CD4-positive, alpha-beta T cell treated with Interleukin-17A for 4 hours (primary cell): ENCODE data around the gene SLC39A11.
"Not testable (repeated sequence)": the region's sequence is repeated elsewhere in the genome, so short reads cannot be mapped to it uniquely, and the experiment has no call there.

Experiments
- DNase-seq: peaks from one replicate; pipeline ENCODE4 v3.0.0-alpha.2; 2020; ENCODE audit warnings: mixed read lengths

SLC39A11 gene

GRCh38 chr17:73069841-73070240 lies 22.6 kb downstream of the SLC39A11 start:
- no peak for DNase-seq

GRCh38 chr17:73069164-73069770 lies 23.2 kb downstream of the SLC39A11 start:
- no peak for DNase-seq

GRCh38 chr17:73068322-73069153 lies 23.9 kb downstream of the SLC39A11 start:
- DNase-seq: no peak

GRCh38 chr17:73067699-73068098 lies 24.8 kb downstream of the SLC39A11 start:
- not testable (repeated sequence) for DNase-seq

GRCh38 chr17:73067075-73067474 lies 25.4 kb downstream of the SLC39A11 start:
- DNase-seq: no peak

GRCh38 chr17:73066148-73066884 lies 26.2 kb downstream of the SLC39A11 start:
- DNase-seq: no peak

- DNase-seq: no peak
Measured at GRCh38 chr17:73065376-73065775, 27.1 kb downstream of the SLC39A11 start.

GRCh38 chr17:73064084-73064938 lies 28.2 kb downstream of the SLC39A11 start:
- DNase-seq: no peak

- DNase-seq: no peak
Measured at GRCh38 chr17:73062726-73063125, 29.8 kb downstream of the SLC39A11 start.

GRCh38 chr17:73061161-73061560 lies 31.3 kb downstream of the SLC39A11 start:
- DNase-seq: no peak

- DNase-seq: no peak
Measured at GRCh38 chr17:73060721-73061120, 31.8 kb downstream of the SLC39A11 start.

- DNase-seq: not testable (repeated sequence)
Measured at GRCh38 chr17:73059713-73060112, 32.8 kb downstream of the SLC39A11 start.

GRCh38 chr17:73058022-73058421 lies 34.5 kb downstream of the SLC39A11 start:
- DNase-seq: no peak

- no peak for DNase-seq
Measured at GRCh38 chr17:73057196-73057595, 35.3 kb downstream of the SLC39A11 start.

- no peak for DNase-seq
Measured at GRCh38 chr17:73052923-73053322, 39.6 kb downstream of the SLC39A11 start.

- no peak for DNase-seq
Measured at GRCh38 chr17:73050797-73051196, 41.7 kb downstream of the SLC39A11 start.

- no peak for DNase-seq
Measured at GRCh38 chr17:73048170-73048569, 44.3 kb downstream of the SLC39A11 start.

- DNase-seq: no peak
Measured at GRCh38 chr17:73045724-73046123, 46.8 kb downstream of the SLC39A11 start.

GRCh38 chr17:73043686-73044581 lies 48.6 kb downstream of the SLC39A11 start:
- no peak for DNase-seq

- DNase-seq: no peak
Measured at GRCh38 chr17:73042809-73043685, 49.4 kb downstream of the SLC39A11 start.

- DNase-seq: no peak
Measured at GRCh38 chr17:73042225-73042624, 50.3 kb downstream of the SLC39A11 start.
